ENCODE results near the gene FLYWCH2. TPM values are rescaled to one million over a fixed set of nuclear protein-coding genes. Genes with fewer than 3 reads are reported as not detected.
A peak's percentile ranks its signal among the peaks of the same experiment; 100 is the strongest.

Gene FLYWCH2
- polyA plus RNA-seq, 2 of the 4 experiments (the other 2 are of a cell fraction): 23.2 to 41.2 TPM

GRCh38 chr16:2860826-2861567 lies 22.0 kb upstream of the FLYWCH2 start:
- ChIA-PET CTCF (interaction anchor here (0.8 to 3.7 kb wide), 3 partner anchors 22 to 66 kb away, joined by 3 to 47 read pairs (median 5); no protein-coding TSS in a partner anchor), POLR2A (interaction anchor here (1.6 kb wide), 1 partner anchor 44 kb away, joined by 4 read pairs; no protein-coding TSS in a partner anchor)
- 73% methylated on average over 8 of the region's 8 CpGs for WGBS (ENCODE audit: missing lambda C conversion rate)
- Histone ChIP-seq H3K27ac (peak overlapping the region in 1 of 2 experiments; percentile 57; a peak in 3 of 6 replicates), H3K9me3 (no peaks in the 10 kb centered on the region), H3K4me2 (no peak overlapping the region), H3K4me1 (peaks cover 13% of the 10 kb centered on the region), H3K4me3 (no peak overlapping the region)
- TF ChIP-seq CBX2 (IDR thresholded peaks at IDR 0.05; ENCODE audit: borderline replicate concordance, low read depth) (no peak), CTCF (IDR thresholded peaks at IDR 0.05) (no peak), RAD21 (conservative IDR thresholded peaks at IDR 0.05 in 1 of 2, IDR thresholded peaks at IDR 0.05 in 1 of 2) (no peak), JUNB (IDR thresholded peaks at IDR 0.05) (0 out of 2 replicates have a peak, but pooled peaks have one; percentile 22), REST (IDR thresholded peaks at IDR 0.05) (peak; percentile 88), HEYL (CRISPR knock-in tag; IDR thresholded peaks at IDR 0.05) (no peak), ZNF302 (CRISPR knock-in tag; IDR thresholded peaks at IDR 0.05) (no peak), JUN (IDR thresholded peaks at IDR 0.05) (0 out of 5 replicates have a peak, but pooled peaks of 1 of the 2 experiments have one; percentile 9), SMC3 (IDR thresholded peaks at IDR 0.05) (no peak), EHMT2 (IDR thresholded peaks at IDR 0.05; ENCODE audit: low read depth) (0 out of 2 replicates have a peak, but pooled peaks have one; percentile 63), CEBPB (IDR thresholded peaks at IDR 0.05) (no peak), KDM1A (IDR thresholded peaks at IDR 0.05; ENCODE audit: low read depth) (no peak), SREBF2 (IDR thresholded peaks at IDR 0.05) (no peak), TFCP2L1 (CRISPR knock-in tag; IDR thresholded peaks at IDR 0.05) (no peak), GATA3 (IDR thresholded peaks at IDR 0.05; ENCODE audit: borderline replicate concordance) (no peak), RFX5 (IDR thresholded peaks at IDR 0.05) (no peak), MAZ (IDR thresholded peaks at IDR 0.05; ENCODE audit: borderline replicate concordance, low read depth, low read length) (no peak), KDM5A (IDR thresholded peaks at IDR 0.05) (no peak), ZC3H11A (IDR thresholded peaks at IDR 0.05) (no peak), HOXB13 (CRISPR knock-in tag; IDR thresholded peaks at IDR 0.05; ENCODE audit: low read depth) (no peak)
- DNase-seq (ENCODE audit: low read depth in 1 of 2, low spot score in 1 of 2) (no peak), FAIRE-seq (no peak), ATAC-seq (no peak)

- ChIA-PET CTCF (interaction anchor here (1.2 to 13.7 kb wide), 3 partner anchors 12 to 45 kb away, joined by 3 to 295 read pairs (median 4); no protein-coding TSS in a partner anchor), POLR2A (no interaction called here)
- Histone ChIP-seq H3K4me1 (0 out of 3 replicates have a peak, but pooled peaks cover 3% of the 10 kb centered on the region), H3K27ac (peak overlapping the region in 1 of 2 experiments; percentile 49; a peak in 1 of 6 replicates), H3K4me3 (no peak overlapping the region), H3K9me3 (no peaks in the 10 kb centered on the region), H3K4me2 (no peak overlapping the region)
- ATAC-seq: no peak
- no peak for FAIRE-seq
- no peak for DNase-seq (ENCODE audit: low read depth in 1 of 2, low spot score in 1 of 2)
- WGBS (ENCODE audit: missing lambda C conversion rate): 45% methylated on average over 4 of the region's 4 CpGs
- TF ChIP-seq RAD21 (conservative IDR thresholded peaks at IDR 0.05 in 1 of 2, IDR thresholded peaks at IDR 0.05 in 1 of 2) (no peak), MAZ (IDR thresholded peaks at IDR 0.05; ENCODE audit: borderline replicate concordance, low read depth, low read length) (no peak), SMC3 (IDR thresholded peaks at IDR 0.05) (no peak), CTCF (IDR thresholded peaks at IDR 0.05) (no peak), RNF2 (IDR thresholded peaks at IDR 0.05; ENCODE audit: borderline replicate concordance, low read depth) (no peak), MAFK (IDR thresholded peaks at IDR 0.05; ENCODE audit: partially characterized antibody) (no peak), REST (IDR thresholded peaks at IDR 0.05) (no peak), HOXA7 (CRISPR knock-in tag; IDR thresholded peaks at IDR 0.05) (no peak), HOXB13 (CRISPR knock-in tag; IDR thresholded peaks at IDR 0.05; ENCODE audit: low read depth) (no peak)
Observed at GRCh38 chr16:2865651-2866050, 17.4 kb upstream of the FLYWCH2 start.

Measured in A549 (cell line).